ENCODE measurements around the gene LARGE1.

DNA sequence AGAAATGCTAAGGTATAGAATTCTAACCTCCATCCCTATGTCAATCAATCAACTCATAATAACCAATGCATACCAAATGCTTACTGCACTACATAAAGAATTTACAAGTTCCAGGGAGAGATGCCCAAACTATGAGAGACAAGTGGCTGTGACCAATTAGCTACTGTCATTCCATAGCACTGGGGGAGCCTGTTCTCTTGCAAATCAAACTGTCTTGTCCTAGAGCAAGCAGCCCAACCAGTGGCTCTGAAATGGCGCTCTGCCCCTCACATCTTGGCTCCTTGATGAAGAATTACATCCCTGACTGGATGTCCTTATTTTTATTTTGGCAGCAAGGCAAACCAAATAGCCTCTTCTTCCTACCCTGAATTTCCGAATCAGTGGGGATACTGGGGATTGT, 589.7 kb downstream of the LARGE1 start:
- TF ChIP-seq, protein P1, sequence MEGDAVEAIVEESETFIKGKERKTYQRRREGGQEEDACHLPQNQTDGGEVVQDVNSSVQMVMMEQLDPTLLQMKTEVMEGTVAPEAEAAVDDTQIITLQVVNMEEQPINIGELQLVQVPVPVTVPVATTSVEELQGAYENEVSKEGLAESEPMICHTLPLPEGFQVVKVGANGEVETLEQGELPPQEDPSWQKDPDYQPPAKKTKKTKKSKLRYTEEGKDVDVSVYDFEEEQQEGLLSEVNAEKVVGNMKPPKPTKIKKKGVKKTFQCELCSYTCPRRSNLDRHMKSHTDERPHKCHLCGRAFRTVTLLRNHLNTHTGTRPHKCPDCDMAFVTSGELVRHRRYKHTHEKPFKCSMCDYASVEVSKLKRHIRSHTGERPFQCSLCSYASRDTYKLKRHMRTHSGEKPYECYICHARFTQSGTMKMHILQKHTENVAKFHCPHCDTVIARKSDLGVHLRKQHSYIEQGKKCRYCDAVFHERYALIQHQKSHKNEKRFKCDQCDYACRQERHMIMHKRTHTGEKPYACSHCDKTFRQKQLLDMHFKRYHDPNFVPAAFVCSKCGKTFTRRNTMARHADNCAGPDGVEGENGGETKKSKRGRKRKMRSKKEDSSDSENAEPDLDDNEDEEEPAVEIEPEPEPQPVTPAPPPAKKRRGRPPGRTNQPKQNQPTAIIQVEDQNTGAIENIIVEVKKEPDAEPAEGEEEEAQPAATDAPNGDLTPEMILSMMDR (IDR thresholded peaks at IDR 0.05), result no peak
- no peak for TF ChIP-seq POLR2A (IDR thresholded peaks at IDR 0.05)

Measured in tibial nerve (tissue), 3 donors.